Measurements from ENCODE around the gene ATP9A. TPM values are rescaled to one million over a fixed set of nuclear protein-coding genes. Genes with fewer than 3 reads are reported as not detected.

Gene ATP9A
- total and polyA plus RNA-seq, 2 of the 8 experiments (the other 6 are each of a cell fraction or from before 2014, with no cell fraction given): 5.0 to 6.4 TPM

- 92% methylated on average over 4 of the region's 4 CpGs; no CpG with 5 or more reads in 1 of the 2 experiments for WGBS, 2 experiments (ENCODE audit: extremely low coverage in 1 of 2, insufficient coverage in 1 of 2, insufficient read length in 1 of 2, insufficient replicate concordance in 2 of 2, low coverage in 1 of 2, low lambda C conversion rate in 2 of 2, missing lambda C conversion rate in 1 of 2)
- no peak overlapping the region for H3K4me2 ChIP-seq (ENCODE audit: insufficient read depth in 1 of 2, low read depth in 2 of 2, low read length in 2 of 2)
- H2BK120ac ChIP-seq (replicated peaks; ENCODE audit: low read depth, low read length): no peak overlapping the region
- H3K9ac ChIP-seq (replicated peaks in 1 of 4; ENCODE audit: extremely low read depth in 1 of 4, low read depth in 3 of 4, low read length in 3 of 4): no peak overlapping the region
- DNase-seq (ENCODE audit: low read depth in 1 of 2, low spot score in 2 of 2) (no peak), FAIRE-seq (no peak)
- no peak overlapping the region for H3K14ac ChIP-seq (ENCODE audit: insufficient read length)
- H2BK5ac ChIP-seq (ENCODE audit: low read depth, low read length): no peak overlapping the region
- no peak overlapping the region for H3K4ac ChIP-seq (replicated peaks; ENCODE audit: insufficient read length, low read depth, low read length)
- no peak overlapping the region for H2BK20ac ChIP-seq (ENCODE audit: low read length)
- no peak overlapping the region for H2BK12ac ChIP-seq (ENCODE audit: low read depth, low read length)
- H3K23ac ChIP-seq (ENCODE audit: insufficient read length): no peak overlapping the region
- no peak overlapping the region for H4K91ac ChIP-seq (replicated peaks; ENCODE audit: insufficient read length, low read length)
- no peak overlapping the region for H3K4me3 ChIP-seq (ENCODE audit: extremely low read depth in 1 of 4, insufficient read depth in 2 of 4, low read depth in 3 of 4, low read length in 4 of 4)
- no peak overlapping the region for H3K27ac ChIP-seq (ENCODE audit: low read depth, low read length)
- 0 out of 7 replicates have a peak, but pooled peaks cover 0 to 3% (median 0%) of the 10 kb centered on the region in 4 experiments for H3K4me1 ChIP-seq (replicated peaks in 1 of 4; ENCODE audit: control insufficient read depth in 3 of 4, insufficient read depth in 4 of 4, low read length in 3 of 4)
- no peak overlapping the region for H2AFZ ChIP-seq (ENCODE audit: low read length)
- POLR2A ChIA-PET (ENCODE audit: partially characterized antibody): no interaction called here
- no peak overlapping the region for H2AK5ac ChIP-seq (ENCODE audit: low read depth, low read length)
- no peaks in the 10 kb centered on the region for H3K79me1 ChIP-seq (ENCODE audit: low read depth, low read length)
- no peak overlapping the region for H4K5ac ChIP-seq (ENCODE audit: insufficient read length, low read depth, low read length)
- no peaks in the 10 kb centered on the region for H4K20me1 ChIP-seq (replicated peaks in 1 of 2; ENCODE audit: control insufficient read depth in 1 of 2, insufficient read depth in 2 of 2, low read length in 2 of 2)
- no peak overlapping the region for H2BK15ac ChIP-seq (ENCODE audit: low read length)
- H3K56ac ChIP-seq (replicated peaks; ENCODE audit: insufficient read length, low read depth, low read length): no peak overlapping the region
- CTCF ChIA-PET (ENCODE audit: partially characterized antibody): interaction anchor here (0.9 to 1.6 kb wide), 4 partner anchors 10 to 415 kb away, joined by 3 to 5 read pairs (median 3); no protein-coding TSS in a partner anchor
- H3K79me2 ChIP-seq (ENCODE audit: control insufficient read depth in 1 of 2, insufficient read depth in 2 of 2, low read length in 2 of 2): no peaks in the 10 kb centered on the region
- H4K8ac ChIP-seq (ENCODE audit: extremely low read depth, insufficient read depth, low read length): no peak overlapping the region
- H3K18ac ChIP-seq (ENCODE audit: extremely low read depth, low read length): no peak overlapping the region
- H3K9me3 ChIP-seq (ENCODE audit: insufficient read depth in 2 of 2, low read depth in 1 of 2, low read length in 1 of 2): no peaks in the 10 kb centered on the region
- H3K23me2 ChIP-seq (ENCODE audit: low read depth, low read length): no peaks in the 10 kb centered on the region
- H3K27me3 ChIP-seq (replicated peaks in 1 of 4; ENCODE audit: control insufficient read depth in 3 of 4, extremely low read depth in 1 of 4, insufficient read depth in 3 of 4, low read length in 3 of 4): no peaks in the 10 kb centered on the region
- H3K36me3 ChIP-seq (ENCODE audit: control insufficient read depth in 2 of 4, insufficient read depth in 4 of 4, low read length in 3 of 4): 0 out of 8 replicates have a peak, but pooled peaks cover 0 to 3% (median 0%) of the 10 kb centered on the region in 4 experiments
- TF ChIP-seq POLR2AphosphoS5 (IDR thresholded peaks at IDR 0.05; ENCODE audit: low read depth, low read length) (no peak), GABPA (IDR thresholded peaks at IDR 0.05; ENCODE audit: borderline replicate concordance, insufficient read depth, low read length) (no peak), KDM5A (IDR thresholded peaks at IDR 0.05; ENCODE audit: low read length) (no peak), ATF3 (IDR thresholded peaks at IDR 0.05; ENCODE audit: insufficient read depth, low read depth, low read length) (no peak), CTBP2 (IDR thresholded peaks at IDR 0.05; ENCODE audit: borderline replicate concordance, insufficient read depth, insufficient read length, low read length) (no peak), FOSL1 (IDR thresholded peaks at IDR 0.05; ENCODE audit: insufficient read depth, low read depth, low read length) (no peak), SP2 (IDR thresholded peaks at IDR 0.05; ENCODE audit: low read length) (no peak), TBP (IDR thresholded peaks at IDR 0.05; ENCODE audit: low read depth, low read length) (no peak), TCF12 (IDR thresholded peaks at IDR 0.05; ENCODE audit: low read depth, low read length) (no peak), ATF2 (IDR thresholded peaks at IDR 0.05; ENCODE audit: low read length) (no peak), HDAC6 (IDR thresholded peaks at IDR 0.05; ENCODE audit: low read depth, low read length) (no peak), EZH2 (IDR thresholded peaks at IDR 0.05; ENCODE audit: low read depth, low read length, severe bottlenecking) (no peak)
Measured at GRCh38 chr20:51654060-51654459, 114.1 kb downstream of the ATP9A start.

All from H1 (cell line).